Mammary epithelial cell (primary cell): ENCODE measurements around the gene CXorf58.

Source experiments
- EZH2 ChIP-seq: IDR thresholded peaks from 2 replicates; pipeline ENCODE4 v1.6.1; 2012; ENCODE audit warnings: low read length, inconsistent platforms, borderline replicate concordance
- TF ChIP-seq, protein P1 (sequence below), 2 donors: IDR thresholded peaks in 1 of 2; conservative IDR thresholded peaks in 1 of 2; 2 replicates each; pipeline ENCODE4 v1.5.1; 2011 to 2012; ENCODE audit warnings: inconsistent platforms in 2 of 2, low read length in 2 of 2, mild to moderate bottlenecking in 2 of 2, control low read depth in 1 of 2, low read depth in 1 of 2; ENCODE audit not compliant: insufficient read depth in 1 of 2; ENCODE audit errors: extremely low read depth in 1 of 2

DNA sequence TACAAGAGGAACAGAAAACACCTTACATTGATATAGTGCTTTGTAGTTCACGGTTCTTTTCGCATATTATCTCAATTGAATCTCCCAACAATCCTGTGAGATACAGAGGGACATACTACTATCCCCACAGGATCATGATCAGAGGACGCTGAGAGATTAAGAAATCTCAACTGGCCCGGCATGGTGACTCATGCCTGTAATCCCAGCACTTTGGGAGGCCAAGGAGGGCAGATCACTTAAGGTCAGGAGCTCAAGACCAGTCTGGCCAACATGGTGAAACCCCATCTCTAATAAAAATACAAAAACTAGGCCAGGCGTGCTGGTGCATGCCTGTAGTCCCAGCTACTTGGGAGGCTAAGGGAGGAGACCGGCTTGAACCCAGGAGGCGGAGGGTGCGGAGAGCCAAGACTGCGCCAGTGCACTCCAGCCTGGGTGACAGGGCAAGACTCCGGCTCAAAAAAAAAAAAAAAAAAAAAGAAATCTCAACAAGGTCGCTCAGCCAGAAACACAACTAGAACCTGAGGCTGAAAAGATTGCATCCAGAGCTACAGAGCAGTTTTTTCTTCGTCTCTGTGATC, 7.5 kb upstream of the CXorf58 start:
- TF ChIP-seq, protein P1, sequence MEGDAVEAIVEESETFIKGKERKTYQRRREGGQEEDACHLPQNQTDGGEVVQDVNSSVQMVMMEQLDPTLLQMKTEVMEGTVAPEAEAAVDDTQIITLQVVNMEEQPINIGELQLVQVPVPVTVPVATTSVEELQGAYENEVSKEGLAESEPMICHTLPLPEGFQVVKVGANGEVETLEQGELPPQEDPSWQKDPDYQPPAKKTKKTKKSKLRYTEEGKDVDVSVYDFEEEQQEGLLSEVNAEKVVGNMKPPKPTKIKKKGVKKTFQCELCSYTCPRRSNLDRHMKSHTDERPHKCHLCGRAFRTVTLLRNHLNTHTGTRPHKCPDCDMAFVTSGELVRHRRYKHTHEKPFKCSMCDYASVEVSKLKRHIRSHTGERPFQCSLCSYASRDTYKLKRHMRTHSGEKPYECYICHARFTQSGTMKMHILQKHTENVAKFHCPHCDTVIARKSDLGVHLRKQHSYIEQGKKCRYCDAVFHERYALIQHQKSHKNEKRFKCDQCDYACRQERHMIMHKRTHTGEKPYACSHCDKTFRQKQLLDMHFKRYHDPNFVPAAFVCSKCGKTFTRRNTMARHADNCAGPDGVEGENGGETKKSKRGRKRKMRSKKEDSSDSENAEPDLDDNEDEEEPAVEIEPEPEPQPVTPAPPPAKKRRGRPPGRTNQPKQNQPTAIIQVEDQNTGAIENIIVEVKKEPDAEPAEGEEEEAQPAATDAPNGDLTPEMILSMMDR (conservative IDR thresholded peaks at IDR 0.05 in 1 of 2, IDR thresholded peaks at IDR 0.05 in 1 of 2; ENCODE audit: extremely low read depth in 1 of 2, insufficient read depth in 1 of 2, low read depth in 1 of 2, low read length in 2 of 2): no peak
- TF ChIP-seq EZH2: no peak
